ENCODE measurements around the gene IQGAP2.

The IQGAP2 gene

GRCh38 chr5:76494201-76494600, 91.1 kb downstream of the IQGAP2 start:
- no peak for TF ChIP-seq CTCF (conservative IDR thresholded peaks at IDR 0.05)

GRCh38 chr5:76495870-76496269, 92.8 kb downstream of the IQGAP2 start:
- TF ChIP-seq CTCF (conservative IDR thresholded peaks at IDR 0.05): no peak
- no peak overlapping the region for H3K27ac ChIP-seq

More at GRCh38 chr5:76494201-76494600, 91.1 kb downstream of the IQGAP2 start:
- no peak overlapping the region for H3K27ac ChIP-seq

- TF ChIP-seq CTCF (conservative IDR thresholded peaks at IDR 0.05): no peak
- no peak overlapping the region for H3K27ac ChIP-seq
Observed at GRCh38 chr5:76497065-76497460, 94.0 kb downstream of the IQGAP2 start.

- no peak overlapping the region for H3K27ac ChIP-seq
- TF ChIP-seq CTCF (conservative IDR thresholded peaks at IDR 0.05): no peak
Observed at GRCh38 chr5:76497986-76498717, 95.1 kb downstream of the IQGAP2 start.

- H3K27ac ChIP-seq: no peak overlapping the region
- no peak for TF ChIP-seq CTCF (conservative IDR thresholded peaks at IDR 0.05)
Observed at GRCh38 chr5:76499507-76500161, 96.5 kb downstream of the IQGAP2 start.

GRCh38 chr5:76500633-76501393, 97.7 kb downstream of the IQGAP2 start:
- TF ChIP-seq CTCF (conservative IDR thresholded peaks at IDR 0.05): no peak
- no peak overlapping the region for H3K27ac ChIP-seq

- no peak for TF ChIP-seq CTCF (conservative IDR thresholded peaks at IDR 0.05)
- H3K27ac ChIP-seq: no peak overlapping the region
Observed at GRCh38 chr5:76503929-76504328, 100.8 kb downstream of the IQGAP2 start.

Data from VCaP (cell line).